Smooth muscle cell (in vitro differentiated cells): ENCODE data around the gene PCDH9. TPM values are rescaled to one million over a fixed set of nuclear protein-coding genes. Genes with fewer than 3 reads are reported as not detected.

Experiments
- DNase-seq: peaks from one replicate; lab custom pipeline; 2025; ENCODE audit not compliant: unreplicated experiment; lab: John Stamatoyannopoulos, UW
- H2AFZ ChIP-seq: fragments of 200-600 bp; sonication (generic); 2 replicates; pipeline ENCODE4 v1.6.0; 2016; ENCODE audit warnings: antibody characterized with exemption, low read depth, mild to moderate bottlenecking
- H3F3A ChIP-seq: fragments of 200-600 bp; sonication (generic); 2 replicates; pipeline ENCODE4 v1.6.0; 2017; ENCODE audit warnings: antibody characterized with exemption, low read depth
- H3K27ac ChIP-seq: fragments of 200-600 bp; sonication (generic); 2 replicates; pipeline ENCODE4 v1.5.1; 2016; ENCODE audit warnings: low read depth, mild to moderate bottlenecking
- H3K27me3 ChIP-seq: fragments of 200-600 bp; sonication (generic); 2 replicates; pipeline ENCODE4 v1.6.1; 2016; ENCODE audit warnings: low read depth, mild to moderate bottlenecking
- H3K36me3 ChIP-seq: fragments of 200-600 bp; sonication (generic); 2 replicates; pipeline ENCODE4 v1.5.1; 2016; ENCODE audit warnings: low read depth
- H3K4me1 ChIP-seq: fragments of 200-600 bp; sonication (generic); 2 replicates; pipeline ENCODE4 v1.5.1; 2016; ENCODE audit warnings: low read depth
- H3K4me2 ChIP-seq: fragments of 200-600 bp; sonication (generic); 2 replicates; pipeline ENCODE4 v1.6.0; 2016; ENCODE audit warnings: mild to moderate bottlenecking
- H3K4me3 ChIP-seq: fragments of 200-600 bp; sonication (generic); 2 replicates; pipeline ENCODE4 v1.5.1; 2016; ENCODE audit warnings: mild to moderate bottlenecking
- H3K79me2 ChIP-seq: fragments of 200-600 bp; sonication (generic); 2 replicates; pipeline ENCODE4 v1.6.0; 2016; ENCODE audit warnings: low read depth, mild to moderate bottlenecking
- H3K9ac ChIP-seq: fragments of 200-600 bp; sonication (generic); 2 replicates; pipeline ENCODE4 v1.6.0; 2016; ENCODE audit warnings: low read depth
- H3K9me3 ChIP-seq: fragments of 200-600 bp; sonication (generic); replicated peaks from 2 replicates; pipeline ENCODE4 v1.5.1; 2016; ENCODE audit warnings: low read depth
- H4K20me1 ChIP-seq: fragments of 200-600 bp; sonication (generic); 2 replicates; pipeline ENCODE4 v1.6.0; 2016; ENCODE audit warnings: low read depth
- CTCF ChIP-seq: fragments of 200-600 bp; sonication (generic); IDR thresholded peaks from 2 replicates; pipeline ENCODE4 v1.5.1; 2017; ENCODE audit warnings: borderline replicate concordance, mild to moderate bottlenecking, antibody characterized with exemption; ENCODE audit not compliant: insufficient read depth, poor library complexity, severe bottlenecking
- WGBS: methylation state at CpG from one replicate; pipeline ENCODE4 v1.1.7; 2016; ENCODE audit warnings: low lambda C conversion rate; 5-methylcytosine and 5-hydroxymethylcytosine counted together
- polyA plus RNA-seq: library from polyadenylated mRNA; unstranded; fragments of >200 nt; fragmentation: Nextera tagmentation; extraction: Ambion mirVana; gene quantifications from 2 replicates; pipeline ENCODE4 v1.2.1, GENCODE V29; 2016
- total RNA-seq: library from RNA; depleted of rRNA; stranded (reverse); fragments of >200 nt; gene quantifications from 2 replicates; pipeline ENCODE4 v1.2.3, GENCODE V29; 2014

The PCDH9 gene
- total and polyA plus RNA-seq, 2 experiments from 2014 or later = 0.65 to 1.9 TPM

GRCh38 chr13:66509175-66509574, 721.0 kb downstream of the PCDH9 start:
- Histone ChIP-seq H3K4me2 (no peak overlapping the region), H2AFZ (peak overlapping the region; percentile 10), H3K4me3 (no peak overlapping the region), H3K4me1 (peaks cover 3% of the 10 kb centered on the region), H3K79me2 (no peaks in the 10 kb centered on the region), H3K9me3 (no peaks in the 10 kb centered on the region), H3K36me3 (no peaks in the 10 kb centered on the region), H3K9ac (no peak overlapping the region), H3F3A (no peaks in the 10 kb centered on the region), H3K27ac (no peak overlapping the region), H3K27me3 (no peaks in the 10 kb centered on the region), H4K20me1 (no peaks in the 10 kb centered on the region)
- WGBS = 79% methylated on average over 1 of the region's 1 CpG
- DNase-seq = no peak
- TF ChIP-seq CTCF = no peak

GRCh38 chr13:66508153-66508909, 721.8 kb downstream of the PCDH9 start:
- WGBS = 81% methylated on average over 4 of the region's 4 CpGs
- no peaks in the 10 kb centered on the region for H3K36me3 ChIP-seq
- TF ChIP-seq CTCF = no peak

GRCh38 chr13:66506979-66507378, 723.2 kb downstream of the PCDH9 start:
- H3K79me2 ChIP-seq = no peaks in the 10 kb centered on the region
- no peak overlapping the region for H2AFZ ChIP-seq
- no peak for TF ChIP-seq CTCF
- H3K36me3 ChIP-seq = no peaks in the 10 kb centered on the region
- no peak overlapping the region for H3K4me2 ChIP-seq
- H3K4me3 ChIP-seq = no peak overlapping the region
- 91% methylated on average over 2 of the region's 2 CpGs for WGBS
- H3F3A ChIP-seq = no peaks in the 10 kb centered on the region
- peaks cover 9% of the 10 kb centered on the region for H3K4me1 ChIP-seq
- no peaks in the 10 kb centered on the region for H3K27me3 ChIP-seq
- H3K27ac ChIP-seq = no peak overlapping the region
- DNase-seq = no peak
- H4K20me1 ChIP-seq = no peaks in the 10 kb centered on the region
- H3K9me3 ChIP-seq = no peaks in the 10 kb centered on the region
- H3K9ac ChIP-seq = no peak overlapping the region

More at GRCh38 chr13:66508153-66508909, 721.8 kb downstream of the PCDH9 start:
- Histone ChIP-seq H3K9me3 (no peaks in the 10 kb centered on the region), H3K27me3 (no peaks in the 10 kb centered on the region), H3K27ac (no peak overlapping the region), H2AFZ (no peak overlapping the region), H3F3A (no peaks in the 10 kb centered on the region), H3K4me2 (no peak overlapping the region), H3K9ac (no peak overlapping the region), H3K79me2 (no peaks in the 10 kb centered on the region), H4K20me1 (no peaks in the 10 kb centered on the region), H3K4me3 (no peak overlapping the region), H3K4me1 (peaks cover 9% of the 10 kb centered on the region)
- DNase-seq = no peak
